ENCODE measurements around the gene TMEM101. TPM values are rescaled to one million over a fixed set of nuclear protein-coding genes. Genes with fewer than 3 reads are reported as not detected.
A peak's percentile ranks its signal among the peaks of the same experiment; 100 is the strongest.

Gene TMEM101
- total RNA-seq, 2 experiments from 2014 or later = 8.8 to 9.7 TPM

GRCh38 chr17:44014133-44014436, 678 bp downstream of the TMEM101 start:
- Mint-ChIP-seq H3K4me1 (ENCODE audit: low read depth) (peaks cover 22% of the 10 kb centered on the region), H3K9me3 (no peaks in the 10 kb centered on the region), H3K27ac (peak overlapping the region; percentile 87), H3K4me3 (peak overlapping the region; percentile 100), H3K36me3 (ENCODE audit: low read depth) (peaks cover 28% of the 10 kb centered on the region), H3K27me3 (peaks cover 7% of the 10 kb centered on the region)
- peaks cover 21% of the 10 kb centered on the region for H3K36me3 ChIP-seq (ENCODE audit: insufficient read depth, low read length)
- H3K27ac ChIP-seq (ENCODE audit: low read depth in 1 of 2, low read length in 2 of 2) = no peak overlapping the region
- intact Hi-C loops (cut with DNase I, micrococcal nuclease) = loop anchor here (2.0 to 10.0 kb wide), 6 partner anchors 53 to 1019 kb away; partner anchors contain the start of genes DHX8 (in 1 of the 2), GPATCH8 (in 1 of the 2), HDAC5 (in 1 of the 2) and LSM12 (in 1 of the 2)
- no peak for DNase-seq
- TF ChIP-seq, protein P1, sequence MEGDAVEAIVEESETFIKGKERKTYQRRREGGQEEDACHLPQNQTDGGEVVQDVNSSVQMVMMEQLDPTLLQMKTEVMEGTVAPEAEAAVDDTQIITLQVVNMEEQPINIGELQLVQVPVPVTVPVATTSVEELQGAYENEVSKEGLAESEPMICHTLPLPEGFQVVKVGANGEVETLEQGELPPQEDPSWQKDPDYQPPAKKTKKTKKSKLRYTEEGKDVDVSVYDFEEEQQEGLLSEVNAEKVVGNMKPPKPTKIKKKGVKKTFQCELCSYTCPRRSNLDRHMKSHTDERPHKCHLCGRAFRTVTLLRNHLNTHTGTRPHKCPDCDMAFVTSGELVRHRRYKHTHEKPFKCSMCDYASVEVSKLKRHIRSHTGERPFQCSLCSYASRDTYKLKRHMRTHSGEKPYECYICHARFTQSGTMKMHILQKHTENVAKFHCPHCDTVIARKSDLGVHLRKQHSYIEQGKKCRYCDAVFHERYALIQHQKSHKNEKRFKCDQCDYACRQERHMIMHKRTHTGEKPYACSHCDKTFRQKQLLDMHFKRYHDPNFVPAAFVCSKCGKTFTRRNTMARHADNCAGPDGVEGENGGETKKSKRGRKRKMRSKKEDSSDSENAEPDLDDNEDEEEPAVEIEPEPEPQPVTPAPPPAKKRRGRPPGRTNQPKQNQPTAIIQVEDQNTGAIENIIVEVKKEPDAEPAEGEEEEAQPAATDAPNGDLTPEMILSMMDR (IDR thresholded peaks at IDR 0.05) = no peak
- H3K27me3 ChIP-seq (ENCODE audit: control insufficient read depth in 1 of 2, insufficient read depth in 2 of 2, low read length in 2 of 2) = no peaks in the 10 kb centered on the region
- H3K9me3 ChIP-seq (ENCODE audit: control insufficient read depth in 1 of 2, insufficient read depth in 1 of 2, low read length in 2 of 2) = no peaks in the 10 kb centered on the region
- CTCF ChIA-PET = interaction anchor here (1.0 to 1.1 kb wide), 2 partner anchors 8 to 530 kb away, joined by 3 read pairs; partner anchors contain the start of gene DHX8
- POLR2A ChIA-PET = interaction anchor here (0.7 to 1.2 kb wide), 4 partner anchors 9 to 530 kb away, joined by 3 to 6 read pairs (median 3); partner anchors contain the start of genes DHX8, NAGS and TMUB2
- H3K4me1 ChIP-seq (ENCODE audit: insufficient read depth, low read length) = peaks cover 23% of the 10 kb centered on the region
- ATAC-seq (ENCODE audit: poor library complexity) = no peak
- peak overlapping the region; percentile 94 for H3K4me3 ChIP-seq (ENCODE audit: low read length)

GRCh38 chr17:44012874-44013273, 1.9 kb downstream of the TMEM101 start:
- Mint-ChIP-seq H3K4me3 (peak overlapping the region; percentile 67), H3K27me3 (peaks cover 12% of the 10 kb centered on the region), H3K9me3 (no peaks in the 10 kb centered on the region), H3K4me1 (ENCODE audit: low read depth) (peaks cover 27% of the 10 kb centered on the region), H3K36me3 (ENCODE audit: low read depth) (peaks cover 32% of the 10 kb centered on the region), H3K27ac (no peak overlapping the region)
- CTCF ChIA-PET = interaction anchor here (1.3 kb wide), 1 partner anchor 103 kb away, joined by 3 read pairs; no protein-coding TSS in a partner anchor
- Histone ChIP-seq H3K4me3 (ENCODE audit: low read length) (no peak overlapping the region), H3K4me1 (ENCODE audit: insufficient read depth, low read length) (peaks cover 36% of the 10 kb centered on the region), H3K9me3 (ENCODE audit: control insufficient read depth in 1 of 2, insufficient read depth in 1 of 2, low read length in 2 of 2) (no peaks in the 10 kb centered on the region), H3K27ac (ENCODE audit: low read depth in 1 of 2, low read length in 2 of 2) (no peak overlapping the region), H3K27me3 (ENCODE audit: control insufficient read depth in 1 of 2, insufficient read depth in 2 of 2, low read length in 2 of 2) (no peaks in the 10 kb centered on the region), H3K36me3 (ENCODE audit: insufficient read depth, low read length) (peaks cover 21% of the 10 kb centered on the region)
- no peak for DNase-seq
- intact Hi-C loops (cut with DNase I, micrococcal nuclease) = loop anchor here (5.0 to 10.0 kb wide), 3 partner anchors 296 to 1018 kb away; partner anchors contain the start of genes DHX8 (in 1 of the 2) and RPL27 (in 1 of the 2)
- POLR2A ChIA-PET = no interaction called here
- ATAC-seq (ENCODE audit: poor library complexity) = no peak
- TF ChIP-seq, protein P1 (IDR thresholded peaks at IDR 0.05) = no peak

DNA sequence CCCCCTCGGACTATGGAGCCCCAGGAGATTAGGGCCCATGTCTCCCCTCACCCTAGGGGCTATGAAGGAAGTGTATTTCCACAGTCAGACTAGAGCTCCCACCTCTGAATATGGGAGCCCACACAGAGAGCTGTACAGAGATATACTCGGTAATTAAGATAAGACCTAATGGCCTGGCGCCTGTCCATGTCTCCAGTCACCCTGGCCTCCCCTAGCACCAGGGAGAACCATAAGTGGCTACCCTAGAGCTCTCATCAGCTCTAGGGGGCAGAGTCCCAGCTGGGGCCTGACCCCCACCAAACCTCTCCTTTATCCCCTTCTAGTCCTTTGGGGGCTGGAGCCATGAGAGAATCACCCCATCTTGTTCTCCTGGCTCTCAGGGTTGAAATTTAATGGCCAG, 2.4 kb downstream of the TMEM101 start:
- H3K4me1 ChIP-seq (ENCODE audit: insufficient read depth, low read length) = peaks cover 40% of the 10 kb centered on the region
- Mint-ChIP-seq H3K4me3 (peak overlapping the region; percentile 67), H3K9me3 (no peaks in the 10 kb centered on the region), H3K27me3 (peaks cover 16% of the 10 kb centered on the region), H3K36me3 (ENCODE audit: low read depth) (peaks cover 35% of the 10 kb centered on the region), H3K27ac (no peak overlapping the region), H3K4me1 (ENCODE audit: low read depth) (peaks cover 31% of the 10 kb centered on the region)
- TF ChIP-seq, protein P1 (IDR thresholded peaks at IDR 0.05) = no peak
- no peaks in the 10 kb centered on the region for H3K27me3 ChIP-seq (ENCODE audit: control insufficient read depth in 1 of 2, insufficient read depth in 2 of 2, low read length in 2 of 2)
- no peak overlapping the region for H3K27ac ChIP-seq (ENCODE audit: low read depth in 1 of 2, low read length in 2 of 2)
- CTCF ChIA-PET = interaction anchor here (1.3 kb wide), 1 partner anchor 102 kb away, joined by 3 read pairs; no protein-coding TSS in a partner anchor
- no peak for DNase-seq
- intact Hi-C loops (cut with DNase I, micrococcal nuclease) = loop anchor here (5.0 to 10.0 kb wide), 3 partner anchors 295 to 1018 kb away; partner anchors contain the start of genes DHX8 (in 1 of the 2) and RPL27 (in 1 of the 2)
- no peak overlapping the region for H3K4me3 ChIP-seq (ENCODE audit: low read length)
- POLR2A ChIA-PET = no interaction called here
- H3K36me3 ChIP-seq (ENCODE audit: insufficient read depth, low read length) = peaks cover 21% of the 10 kb centered on the region
- ATAC-seq (ENCODE audit: poor library complexity) = no peak
- no peaks in the 10 kb centered on the region for H3K9me3 ChIP-seq (ENCODE audit: control insufficient read depth in 1 of 2, insufficient read depth in 1 of 2, low read length in 2 of 2)

Data from CD4-positive, alpha-beta T cell (primary cell).